COR-L47 (cell line): Measurements from ENCODE around the gene SCYGR1.
"Not testable (repeated sequence)": the region's sequence is repeated elsewhere in the genome, so short reads cannot be mapped to it uniquely, and the experiment has no call there.

Source experiments
- DNase-seq: peaks from one replicate; lab custom pipeline; 2025; lab: John Stamatoyannopoulos, UW

The SCYGR1 gene

DNA sequence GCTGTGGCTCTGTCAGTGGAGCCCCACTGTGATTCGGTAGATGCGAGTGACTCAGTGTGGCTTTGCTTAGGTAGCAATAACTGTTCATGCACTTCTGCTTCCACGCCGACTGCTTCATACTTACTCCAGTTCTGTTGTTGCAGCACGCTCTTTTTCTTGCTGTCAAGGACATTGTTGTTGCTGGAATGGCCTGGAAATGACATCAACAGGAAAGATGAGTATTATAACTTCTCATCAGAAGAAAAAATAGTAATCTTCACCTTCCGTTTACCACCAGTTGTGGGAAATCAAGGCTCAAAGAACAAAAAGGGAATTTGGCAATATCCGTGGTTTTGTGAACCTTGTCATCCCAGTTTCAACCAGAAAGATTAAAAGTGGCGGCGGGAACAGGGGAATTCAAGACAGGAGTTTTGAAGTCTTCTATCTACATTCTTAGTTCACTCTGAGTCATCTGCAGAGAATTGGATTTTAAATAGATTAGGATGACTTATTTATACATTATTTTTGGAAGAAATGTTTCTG, 16.9 kb downstream of the SCYGR1 start:
- DNase-seq: no peak

DNA sequence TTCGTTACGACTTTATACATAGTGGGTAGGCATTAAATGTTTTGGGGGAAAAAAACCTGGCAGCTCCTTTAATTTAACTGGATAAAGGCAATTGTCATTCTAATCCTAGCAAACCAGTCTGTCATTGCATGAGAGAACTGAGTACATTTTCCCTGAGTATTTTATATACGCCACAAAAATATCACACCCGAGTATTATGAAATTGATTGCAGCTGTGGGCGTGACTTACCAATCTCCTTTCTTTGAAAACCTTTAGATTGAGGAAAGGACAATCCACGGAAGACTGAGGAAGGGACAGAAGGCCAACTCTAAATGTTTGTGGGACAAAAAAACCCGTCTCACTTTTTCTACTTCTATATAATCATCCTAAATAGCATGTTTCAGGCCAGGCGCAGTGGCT, 17.7 kb downstream of the SCYGR1 start:
- no peak for DNase-seq

DNA sequence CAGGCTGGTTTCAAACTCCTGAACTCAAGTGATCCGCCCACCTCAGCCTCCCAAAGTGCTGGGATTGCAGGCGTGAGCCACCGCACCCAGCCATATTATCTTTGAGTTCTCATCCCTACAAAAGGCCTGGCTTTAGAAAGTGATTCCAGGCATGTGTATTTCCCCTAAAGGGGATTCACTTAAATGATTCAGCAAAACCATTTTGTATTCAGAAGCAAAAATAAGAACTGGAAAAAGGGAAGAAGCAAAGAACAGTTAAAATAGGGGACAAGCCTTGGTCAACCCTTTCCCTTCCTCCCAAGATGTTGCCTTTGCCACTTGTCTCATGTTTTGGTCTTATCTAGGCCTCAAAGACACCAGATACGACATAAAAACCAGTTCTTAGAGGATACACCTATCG, 19.2 kb downstream of the SCYGR1 start:
- no peak for DNase-seq

DNA sequence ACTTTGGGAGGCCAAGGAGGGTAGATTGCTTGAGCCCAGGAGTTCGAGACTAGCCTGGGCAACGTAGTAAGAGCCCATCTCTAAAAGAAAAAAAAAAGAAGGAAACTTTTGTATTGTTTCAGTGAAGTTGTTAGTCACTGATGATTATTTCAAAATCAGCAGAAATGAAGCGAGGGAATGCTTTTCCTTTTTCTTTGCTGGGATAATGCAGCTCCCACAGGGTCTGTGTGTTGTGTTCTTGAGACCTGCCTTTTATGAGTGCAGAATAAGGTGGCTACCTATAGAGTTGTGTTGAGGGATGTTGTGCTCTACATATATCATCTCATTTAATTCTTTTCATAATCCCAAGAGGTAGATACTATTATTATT, 20.3 kb downstream of the SCYGR1 start:
- no peak for DNase-seq

DNA sequence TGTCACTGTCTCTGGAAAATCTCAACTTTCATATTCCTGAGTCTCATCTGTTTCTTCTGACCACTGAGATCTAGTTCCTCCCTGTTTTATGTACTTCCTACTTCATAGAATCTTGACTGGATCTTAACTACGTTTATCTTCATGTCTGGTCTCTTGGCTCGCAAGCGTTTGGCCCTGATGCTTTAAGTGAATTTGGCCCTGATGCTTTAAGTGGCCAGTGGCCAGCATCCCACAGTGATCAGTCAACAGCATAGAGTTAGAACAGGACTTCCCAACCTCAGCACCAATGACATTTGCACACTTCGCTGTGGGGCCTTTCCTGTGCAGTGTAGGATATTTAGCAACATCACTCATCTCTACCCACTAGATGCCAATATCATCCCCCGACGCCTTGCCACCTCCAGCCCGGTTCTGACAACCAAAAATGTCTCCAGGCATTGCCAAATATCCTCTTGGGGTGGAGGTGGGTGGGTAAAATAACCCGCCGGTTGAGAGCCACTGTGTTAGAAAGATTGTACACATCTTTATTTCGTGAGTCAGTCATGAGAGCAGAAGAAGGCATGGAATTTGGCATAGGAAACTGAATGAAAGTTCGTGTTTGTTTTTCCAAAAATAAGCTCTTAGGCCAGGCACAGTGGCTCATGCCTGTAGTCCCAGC, 20.9 kb downstream of the SCYGR1 start:
- DNase-seq: no peak

DNA sequence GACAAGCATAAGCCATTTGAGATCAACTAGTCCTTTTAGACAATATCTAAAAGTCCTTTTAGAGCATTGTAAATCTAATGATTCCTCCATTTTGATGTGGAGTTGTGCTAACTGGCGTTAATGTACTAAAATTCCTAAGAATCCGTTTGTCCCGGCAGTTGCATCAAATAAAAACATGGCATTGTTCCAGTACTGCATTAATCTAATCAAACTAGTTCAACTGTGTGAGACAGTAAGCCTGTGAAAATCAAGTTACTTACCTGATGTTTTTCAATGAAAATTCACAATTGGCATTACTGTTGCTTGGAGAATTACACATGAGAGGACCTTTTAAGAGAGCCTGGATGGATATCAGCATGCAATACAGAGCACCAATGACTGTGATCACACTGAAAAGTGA, 21.9 kb downstream of the SCYGR1 start:
- no peak for DNase-seq

DNA sequence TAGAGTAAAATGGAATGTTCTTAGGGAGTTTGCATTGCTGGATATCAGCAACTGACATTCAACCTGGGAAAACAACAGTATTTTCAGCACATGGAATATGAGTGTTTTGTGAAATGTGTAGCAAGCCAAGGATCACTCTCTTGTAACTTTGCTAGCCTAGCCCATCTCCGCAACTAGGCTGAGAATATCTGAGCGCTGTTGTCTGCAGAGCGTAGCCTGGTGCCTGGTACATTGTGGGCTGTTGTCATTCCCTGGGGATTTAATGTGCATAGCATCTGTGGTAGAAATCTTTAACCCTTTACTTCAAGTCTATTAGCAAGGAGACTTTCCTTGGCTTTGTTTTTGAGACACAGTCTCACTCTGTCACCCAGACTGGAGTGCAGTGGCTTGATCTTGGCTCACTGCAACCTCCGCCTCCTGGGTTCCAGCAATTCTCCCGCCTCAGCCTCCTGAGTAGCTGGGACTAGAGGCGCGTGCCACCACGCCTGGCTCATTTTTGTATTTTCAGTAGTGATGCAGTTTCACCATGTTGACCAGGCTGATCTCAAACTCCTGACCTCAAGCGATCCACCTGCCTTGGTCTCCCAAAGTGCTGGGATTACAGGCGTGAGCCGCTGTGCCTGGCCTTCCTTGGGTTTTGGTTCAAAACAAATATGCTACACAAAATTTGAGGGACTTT, 23.0 kb downstream of the SCYGR1 start:
- not testable (repeated sequence) for DNase-seq

DNA sequence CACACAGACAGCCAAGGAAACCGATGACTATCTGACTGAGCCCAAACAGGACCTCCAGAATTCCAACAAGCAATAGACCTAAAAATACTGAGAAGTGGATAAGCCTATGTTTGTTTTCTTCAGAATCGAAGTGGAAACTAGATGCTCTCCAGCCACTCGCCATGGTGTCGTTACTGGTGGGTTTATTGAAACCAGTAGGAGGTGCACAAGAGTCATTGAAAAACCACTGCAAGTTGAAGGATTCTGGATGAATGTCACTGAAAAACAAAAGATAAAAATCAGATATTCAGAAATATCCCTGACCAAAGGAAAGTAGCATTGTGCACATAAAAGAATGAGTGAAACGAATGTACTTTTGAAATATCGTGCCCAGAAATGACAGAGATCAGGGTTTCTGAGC, 24.0 kb downstream of the SCYGR1 start:
- DNase-seq: no peak

DNA sequence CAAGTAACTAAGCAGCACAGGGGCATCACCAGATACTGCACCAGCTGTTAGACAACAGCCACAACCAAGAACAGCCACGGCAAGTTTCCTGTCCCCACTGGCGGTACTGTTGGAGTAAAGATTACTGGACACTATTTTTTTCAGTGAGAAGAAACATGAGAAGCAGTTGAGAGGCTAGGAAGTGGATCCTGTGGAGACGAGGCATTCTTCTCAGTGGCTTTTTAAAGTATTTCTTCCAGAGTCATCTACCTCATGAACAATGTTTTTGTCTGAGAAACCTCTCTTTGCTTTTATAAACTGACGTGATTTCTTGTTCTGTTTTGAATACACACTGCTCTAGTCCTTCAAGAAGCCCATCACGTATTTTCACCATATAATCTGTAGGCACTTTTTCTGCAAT, 27.4 kb downstream of the SCYGR1 start:
- DNase-seq: no peak

DNA sequence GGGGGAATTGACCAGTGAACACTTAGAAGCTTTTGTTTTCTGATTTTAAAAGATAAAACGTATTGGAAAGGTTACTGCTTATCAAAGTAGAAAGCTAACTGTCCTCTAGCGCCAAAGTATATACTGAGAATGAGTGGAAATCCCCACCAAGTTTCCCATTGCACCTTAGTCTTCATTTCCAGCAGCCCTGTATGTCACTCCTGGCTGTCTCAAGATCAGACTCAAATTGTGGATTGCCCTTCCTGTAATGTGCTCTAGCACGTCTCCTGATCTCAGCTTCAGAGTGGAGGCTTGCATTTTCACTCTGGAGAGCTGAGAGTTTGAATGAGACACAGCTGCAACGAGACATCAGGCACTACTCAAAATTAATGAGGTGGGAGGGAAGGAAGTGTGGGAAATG, 36.1 kb downstream of the SCYGR1 start:
- no peak for DNase-seq

DNA sequence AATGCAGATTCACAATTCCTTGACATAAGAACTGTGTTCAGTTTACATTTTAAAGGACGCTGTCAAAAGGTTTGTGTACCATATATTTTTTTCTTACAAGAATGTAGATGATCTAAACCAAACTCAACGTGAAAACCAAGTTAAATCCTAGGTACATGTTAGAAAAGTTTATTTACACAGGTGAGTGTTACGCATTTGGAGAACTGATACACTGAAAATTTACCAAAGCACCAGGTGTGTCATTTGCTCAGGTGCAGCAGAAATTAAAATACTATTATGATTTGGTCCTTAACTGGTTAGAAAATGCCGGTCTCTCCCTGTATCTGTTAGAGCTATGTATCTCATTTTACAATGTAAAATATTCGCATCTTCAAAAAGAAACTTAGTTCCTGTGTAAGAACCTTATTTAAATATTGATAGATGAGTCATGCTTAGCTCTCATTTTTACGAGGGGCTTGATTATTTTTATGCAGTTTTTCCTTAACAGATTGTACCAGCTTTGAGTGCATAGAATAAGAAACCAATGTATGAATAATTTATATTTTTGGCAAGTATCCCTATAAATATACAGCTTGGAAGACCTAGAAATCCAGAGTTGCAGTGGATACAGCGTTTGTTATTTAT, 37.6 kb downstream of the SCYGR1 start:
- DNase-seq: no peak

DNA sequence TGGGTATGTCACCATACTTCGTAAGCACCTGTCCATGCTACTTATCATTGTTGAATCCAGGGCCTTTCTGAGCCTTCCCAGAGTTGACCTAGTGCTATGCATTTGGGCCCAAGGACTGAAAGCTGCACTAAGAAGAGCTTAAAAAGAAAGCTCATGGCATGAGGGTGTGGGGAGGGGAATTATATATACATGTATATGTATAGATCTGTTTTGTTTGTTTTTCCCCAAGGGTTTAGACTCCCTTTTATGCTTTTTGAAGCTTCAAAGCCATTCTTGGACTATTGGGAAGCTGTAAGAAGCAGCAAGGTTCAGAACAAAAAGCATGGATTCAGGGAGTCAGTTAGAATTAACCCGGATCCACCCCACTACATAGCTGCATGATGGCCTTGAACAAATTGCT, 39.4 kb downstream of the SCYGR1 start:
- DNase-seq: no peak

DNA sequence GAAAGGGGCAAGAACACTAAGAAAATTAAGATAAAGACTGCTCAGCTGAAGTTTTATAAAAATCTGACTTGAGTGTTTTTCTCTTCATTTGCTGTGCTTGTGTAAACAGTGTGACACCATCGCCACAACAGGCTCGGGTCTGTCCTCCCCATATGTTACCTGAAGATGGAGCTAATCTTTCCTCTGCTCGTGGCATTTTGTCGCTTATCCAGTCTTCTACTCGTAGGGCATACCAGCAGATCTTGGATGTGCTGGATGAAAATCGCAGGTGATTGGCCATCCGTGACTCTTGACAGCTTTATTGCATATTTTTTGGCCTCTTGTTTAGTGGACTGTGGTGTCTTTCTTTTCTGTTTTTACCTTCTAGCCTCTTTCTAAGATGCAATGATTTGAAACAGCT, 40.6 kb downstream of the SCYGR1 start:
- DNase-seq: no peak

DNA sequence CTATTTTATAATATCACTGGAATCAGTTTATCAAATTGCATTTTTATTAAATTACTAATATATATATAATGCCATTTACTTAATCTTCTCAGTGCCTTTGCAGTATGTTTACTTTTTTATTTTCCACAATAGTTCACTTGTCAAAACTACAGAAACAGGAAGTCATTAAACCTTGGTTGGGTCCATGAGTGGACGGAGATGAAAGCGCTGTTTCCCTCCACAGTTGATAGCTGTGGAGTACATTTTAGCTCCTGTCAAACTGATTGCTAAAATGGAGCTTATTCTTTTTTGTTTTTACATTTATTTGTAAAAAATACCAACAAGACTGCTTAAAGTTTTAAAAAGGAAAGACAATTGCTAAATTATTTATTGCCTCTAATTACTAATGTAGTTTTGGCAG, 43.5 kb downstream of the SCYGR1 start:
- DNase-seq: no peak

DNA sequence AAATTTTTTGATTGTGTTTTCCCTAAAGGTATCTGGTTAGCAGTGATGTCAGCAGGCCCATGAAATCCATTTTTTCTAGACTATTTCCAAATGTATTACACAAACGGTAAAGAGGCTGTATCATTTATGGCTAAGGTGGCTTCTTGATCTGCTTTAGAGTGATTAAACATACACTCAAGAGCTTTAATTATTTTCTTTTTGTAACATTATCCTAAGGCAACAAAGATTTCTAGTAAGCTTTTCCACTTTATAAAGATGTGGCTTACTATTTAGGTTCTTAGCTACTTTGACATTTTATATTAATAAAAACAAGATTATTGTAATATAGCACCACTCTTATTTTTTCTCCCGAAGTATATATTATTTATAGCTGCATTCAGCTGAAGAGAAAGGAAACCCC, 46.2 kb downstream of the SCYGR1 start:
- DNase-seq: no peak

DNA sequence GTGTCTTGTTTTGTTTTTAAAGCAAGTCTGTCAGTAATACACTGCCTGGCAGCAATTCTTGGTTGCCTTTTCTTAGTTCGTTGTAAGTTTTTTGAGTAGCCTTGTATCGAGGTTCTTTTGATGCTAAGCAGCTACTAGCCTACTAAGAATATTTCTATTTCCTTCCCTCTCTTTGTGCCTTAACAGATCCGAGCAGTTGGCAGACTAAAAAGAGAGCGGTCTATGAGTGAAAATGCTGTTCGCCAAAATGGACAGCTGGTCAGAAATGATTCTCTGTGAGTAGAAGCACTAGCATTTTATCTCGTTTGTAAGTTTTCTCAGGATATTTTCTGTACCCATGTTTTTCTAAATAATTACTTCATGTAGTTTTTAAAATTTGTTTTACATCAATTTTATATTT, 47.6 kb downstream of the SCYGR1 start:
- no peak for DNase-seq

DNA sequence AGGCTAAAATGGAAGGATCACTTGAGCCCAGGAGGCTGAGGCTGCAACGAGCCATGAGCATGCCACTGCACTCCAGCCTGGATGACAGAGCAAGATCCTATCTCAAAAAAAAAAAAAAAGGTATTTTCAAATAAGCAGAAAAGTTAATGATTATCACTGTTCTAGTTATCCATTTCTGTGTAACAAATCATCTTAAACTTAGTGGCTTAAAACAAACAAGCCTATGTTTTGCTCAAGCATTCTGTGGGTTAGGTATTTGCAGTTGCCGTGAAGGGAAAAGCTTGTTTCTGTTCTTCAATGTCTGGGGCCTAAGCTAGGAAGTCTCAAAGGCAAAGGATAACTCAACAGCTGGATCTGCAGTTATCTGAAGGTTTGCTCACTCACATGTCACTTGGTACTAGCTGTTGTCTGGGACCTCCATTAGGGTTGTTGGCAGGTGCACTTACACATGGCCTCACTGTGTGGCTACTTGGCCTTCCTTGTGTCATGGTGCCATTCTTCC, 48.6 kb downstream of the SCYGR1 start:
- no peak for DNase-seq
